A673 (cell line): ENCODE measurements around the gene LAMP5. TPM values are rescaled to one million over a fixed set of nuclear protein-coding genes. Genes with fewer than 3 reads are reported as not detected.

Experiments used
- BruUV-seq: library from RNA; stranded (reverse); fragments of 400-500 nt; replicated peaks from 2 replicates; lab custom pipeline; 2021; lab: Mats Ljungman, UMichigan
- CTCF ChIA-PET: fragments of 300-600 bp; sonication (Branson Sonifier 250); formaldehyde crosslinking; loops from one replicate; lab custom pipeline; 2022; ENCODE audit warnings: antibody characterized with exemption; lab: Charles Lee
- POLR2A ChIA-PET: fragments of 300-600 bp; sonication (Branson Sonifier 250); formaldehyde crosslinking; loops from one replicate; lab custom pipeline; 2022; ENCODE audit warnings: antibody characterized with exemption; ENCODE audit not compliant: low non-redundant PET; lab: Charles Lee
- DNase-seq: peaks from one replicate; pipeline ENCODE4 v3.0.0-alpha.2; 2015; ENCODE audit warnings: low spot score
- H3K27ac ChIP-seq: fragments of 200-600 bp; sonication (generic); 2 replicates; pipeline ENCODE4 v1.5.1; 2016; ENCODE audit warnings: mixed run types, low read depth, mild to moderate bottlenecking, mixed read lengths, antibody characterized with exemption, low read length; ENCODE audit not compliant: poor library complexity, severe bottlenecking
- H3K27me3 ChIP-seq: fragments of 200-600 bp; sonication (generic); replicated peaks from 2 replicates; pipeline ENCODE4 v1.6.1; 2017; ENCODE audit warnings: mixed run types, low read depth, mild to moderate bottlenecking, mixed read lengths, antibody characterized with exemption, low read length; ENCODE audit not compliant: insufficient read depth, poor library complexity
- H3K36me3 ChIP-seq: fragments of 200-600 bp; sonication (generic); 2 replicates; pipeline ENCODE4 v1.6.1; 2016; ENCODE audit warnings: mixed run types, mild to moderate bottlenecking, mixed read lengths, antibody characterized with exemption, low read length; ENCODE audit not compliant: insufficient read depth, poor library complexity, severe bottlenecking
- H3K4me1 ChIP-seq: fragments of 200-600 bp; sonication (generic); 2 replicates; pipeline ENCODE4 v1.6.1; 2017; ENCODE audit warnings: mixed run types, mild to moderate bottlenecking, mixed read lengths, antibody characterized with exemption, low read length; ENCODE audit not compliant: insufficient read depth, poor library complexity, severe bottlenecking
- H3K4me3 ChIP-seq: fragments of 200-600 bp; sonication (generic); 2 replicates; pipeline ENCODE4 v1.5.1; 2016; ENCODE audit warnings: low read depth, mixed run types, mild to moderate bottlenecking, mixed read lengths, low read length; ENCODE audit not compliant: poor library complexity, severe bottlenecking
- H3K9me3 ChIP-seq: fragments of 200-600 bp; sonication (generic); 2 replicates; pipeline ENCODE4 v1.6.1; 2016; ENCODE audit warnings: mixed run types, low read depth, mild to moderate bottlenecking, mixed read lengths, antibody characterized with exemption, low read length; ENCODE audit not compliant: poor library complexity, severe bottlenecking
- EZH2 ChIP-seq: fragments of 200-600 bp; sonication (generic); IDR thresholded peaks from 2 replicates; pipeline ENCODE4 v1.6.1; 2017; ENCODE audit warnings: borderline replicate concordance, low read depth, mild to moderate bottlenecking, mixed read lengths, antibody characterized with exemption, low read length; ENCODE audit not compliant: poor library complexity, severe bottlenecking
- intact Hi-C: fragments of 100-400 bp; cut with micrococcal nuclease; formaldehyde crosslinking; loops from one replicate; pipeline ENCODE4 v1.10.0; 2022; ENCODE audit not compliant: unreplicated experiment
- total RNA-seq: library from RNA; stranded (reverse); gene quantifications from 2 replicates; pipeline ENCODE4 v1.2.3, GENCODE V29; 2021
- TF ChIP-seq, protein P1 (sequence below): fragments of 300-800, 200-600 bp; sonication (generic); conservative IDR thresholded peaks from 2 replicates; pipeline ENCODE4 v1.5.1; 2017; ENCODE audit warnings: low read depth, mild to moderate bottlenecking, antibody characterized with exemption, low read length, moderate library complexity, mixed read lengths

The LAMP5 gene
- total RNA-seq, 1 experiment from 2014 or later = not detected

DNA sequence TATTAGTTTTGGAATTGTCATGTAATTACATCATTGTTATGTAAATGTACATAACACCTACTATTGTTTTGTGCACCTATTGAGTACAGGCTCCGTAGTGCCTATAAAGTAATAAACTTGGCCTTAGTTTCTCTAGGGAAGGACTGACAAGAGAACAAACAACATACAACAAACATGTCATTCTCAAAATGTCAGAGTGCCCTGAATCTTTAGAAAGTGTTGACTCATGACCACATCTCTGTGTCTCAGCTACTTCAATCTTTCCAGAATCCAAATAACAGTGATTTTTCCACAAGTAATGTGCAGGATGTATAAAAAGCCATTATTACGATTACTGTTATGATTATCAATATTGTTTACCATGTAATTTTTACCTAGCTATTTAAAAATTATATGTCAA is 17.2 kb downstream of the LAMP5 start:
- POLR2A ChIA-PET = no interaction called here
- no peak for TF ChIP-seq EZH2
- TF ChIP-seq, protein P1, sequence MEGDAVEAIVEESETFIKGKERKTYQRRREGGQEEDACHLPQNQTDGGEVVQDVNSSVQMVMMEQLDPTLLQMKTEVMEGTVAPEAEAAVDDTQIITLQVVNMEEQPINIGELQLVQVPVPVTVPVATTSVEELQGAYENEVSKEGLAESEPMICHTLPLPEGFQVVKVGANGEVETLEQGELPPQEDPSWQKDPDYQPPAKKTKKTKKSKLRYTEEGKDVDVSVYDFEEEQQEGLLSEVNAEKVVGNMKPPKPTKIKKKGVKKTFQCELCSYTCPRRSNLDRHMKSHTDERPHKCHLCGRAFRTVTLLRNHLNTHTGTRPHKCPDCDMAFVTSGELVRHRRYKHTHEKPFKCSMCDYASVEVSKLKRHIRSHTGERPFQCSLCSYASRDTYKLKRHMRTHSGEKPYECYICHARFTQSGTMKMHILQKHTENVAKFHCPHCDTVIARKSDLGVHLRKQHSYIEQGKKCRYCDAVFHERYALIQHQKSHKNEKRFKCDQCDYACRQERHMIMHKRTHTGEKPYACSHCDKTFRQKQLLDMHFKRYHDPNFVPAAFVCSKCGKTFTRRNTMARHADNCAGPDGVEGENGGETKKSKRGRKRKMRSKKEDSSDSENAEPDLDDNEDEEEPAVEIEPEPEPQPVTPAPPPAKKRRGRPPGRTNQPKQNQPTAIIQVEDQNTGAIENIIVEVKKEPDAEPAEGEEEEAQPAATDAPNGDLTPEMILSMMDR = no peak
- DNase-seq = no peak
- Histone ChIP-seq H3K27ac (no peak overlapping the region), H3K36me3 (no peaks in the 10 kb centered on the region), H3K27me3 (no peaks in the 10 kb centered on the region), H3K9me3 (no peaks in the 10 kb centered on the region), H3K4me3 (no peak overlapping the region), H3K4me1 (no peaks in the 10 kb centered on the region)
- CTCF ChIA-PET = no interaction called here
- no TSS peak for BruUV-seq
- intact Hi-C loops = no loop called here

DNA sequence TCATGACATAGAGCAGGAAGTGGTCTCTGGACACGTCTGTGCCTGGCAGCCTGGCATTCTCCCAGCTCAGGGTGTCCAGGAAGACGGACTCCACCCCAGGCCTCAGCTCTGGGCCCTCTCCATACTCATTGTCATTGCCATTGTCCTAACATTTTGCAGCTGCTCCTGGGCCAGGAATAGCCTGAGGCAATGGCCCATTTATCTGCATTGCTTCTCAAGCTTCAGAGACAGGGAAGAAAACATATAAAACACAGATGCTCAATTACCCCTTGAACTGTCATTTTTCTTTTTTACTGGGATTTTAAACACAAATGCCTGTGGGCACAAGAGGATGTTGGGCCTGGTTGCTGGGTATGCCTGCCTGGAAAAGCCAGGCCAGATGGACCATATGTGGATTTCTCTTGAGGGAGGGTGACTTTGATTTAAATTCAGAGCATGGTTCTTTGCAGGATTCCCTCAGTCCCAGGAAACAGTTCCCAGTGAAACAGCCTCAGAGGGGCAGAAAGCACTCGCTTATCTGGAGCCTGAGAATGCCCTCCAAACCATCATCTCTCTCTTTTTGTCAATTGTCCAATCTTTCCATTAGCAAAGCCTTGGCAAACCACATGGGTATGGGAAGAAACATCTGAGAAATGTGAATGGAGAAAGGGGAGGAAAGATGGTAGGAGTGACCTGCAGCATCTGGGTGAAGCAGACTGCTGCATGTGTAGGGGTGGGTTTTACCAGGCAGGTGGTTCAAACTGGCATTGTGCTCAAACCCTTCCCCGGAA is 17.9 kb downstream of the LAMP5 start:
- Histone ChIP-seq H3K4me3 (no peak overlapping the region), H3K27ac (no peak overlapping the region), H3K9me3 (no peaks in the 10 kb centered on the region), H3K4me1 (no peaks in the 10 kb centered on the region), H3K27me3 (no peaks in the 10 kb centered on the region), H3K36me3 (no peaks in the 10 kb centered on the region)
- BruUV-seq = no TSS peak
- no peak for DNase-seq
- ChIA-PET CTCF (no interaction called here), POLR2A (no interaction called here)
- TF ChIP-seq EZH2 = no peak
- TF ChIP-seq, protein P1 = no peak
- intact Hi-C loops = no loop called here

DNA sequence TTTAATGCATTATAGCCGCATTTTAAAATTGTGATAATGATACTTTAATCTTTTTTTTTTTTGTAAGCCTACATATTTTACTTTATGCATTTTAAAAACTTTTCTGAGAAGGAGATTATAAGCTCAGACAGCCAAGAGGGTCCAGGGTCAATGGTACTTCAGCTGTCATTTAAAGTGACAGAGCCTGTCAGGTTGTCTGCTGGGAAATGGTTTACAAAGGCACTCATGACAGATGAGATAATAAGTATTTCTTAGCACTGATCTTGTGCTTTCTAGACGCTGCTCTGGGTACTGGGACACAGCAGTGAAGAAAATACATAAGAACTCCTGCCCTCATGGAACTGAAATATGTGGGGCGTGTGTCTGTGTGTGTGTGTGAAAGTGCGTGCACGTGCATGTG is 19.6 kb downstream of the LAMP5 start:
- TF ChIP-seq EZH2 = no peak
- TF ChIP-seq, protein P1 = no peak
- H3K27ac ChIP-seq = no peak overlapping the region
- no peak overlapping the region for H3K4me3 ChIP-seq
- ChIA-PET CTCF (no interaction called here), POLR2A (no interaction called here)
- H3K36me3 ChIP-seq = no peaks in the 10 kb centered on the region
- no peak for DNase-seq
- H3K4me1 ChIP-seq = no peaks in the 10 kb centered on the region
- no TSS peak for BruUV-seq
- H3K9me3 ChIP-seq = no peaks in the 10 kb centered on the region
- H3K27me3 ChIP-seq = no peaks in the 10 kb centered on the region
- intact Hi-C loops = no loop called here
